BLaER1 (cell line): ENCODE measurements around the gene TSSK1B.
"Not testable (repeated sequence)": the region's sequence is repeated elsewhere in the genome, so short reads cannot be mapped to it uniquely, and the experiment has no call there.

Experiments
- H3K27ac ChIP-seq: shearing (Covaris generic); formaldehyde crosslinking; 2 replicates; pipeline ENCODE4 v1.8.1; 2022
- H3K27me3 ChIP-seq: shearing (Covaris generic); formaldehyde crosslinking; 2 replicates; pipeline ENCODE4 v1.8.1; 2022
- H3K36me3 ChIP-seq: shearing (Covaris generic); formaldehyde crosslinking; 2 replicates; pipeline ENCODE4 v1.8.1; 2022
- H3K4me1 ChIP-seq: shearing (Covaris generic); formaldehyde crosslinking; 2 replicates; pipeline ENCODE4 v1.8.1; 2022
- H3K4me2 ChIP-seq: shearing (Covaris generic); formaldehyde crosslinking; 2 replicates; pipeline ENCODE4 v1.8.1; 2022
- H3K4me3 ChIP-seq: shearing (Covaris generic); formaldehyde crosslinking; 2 replicates; pipeline ENCODE4 v1.8.1; 2022
- H3K9ac ChIP-seq: shearing (Covaris generic); formaldehyde crosslinking; 2 replicates; pipeline ENCODE4 v1.8.1; 2022
- H3K9me3 ChIP-seq: shearing (Covaris generic); formaldehyde crosslinking; 2 replicates; pipeline ENCODE4 v1.8.1; 2022
- H4K20me1 ChIP-seq: shearing (Covaris generic); formaldehyde crosslinking; 2 replicates; pipeline ENCODE4 v1.8.1; 2022
- Cebpa-rat ChIP-seq: shearing (Covaris generic); IDR thresholded peaks from 2 replicates; pipeline ENCODE4 v1.8.1; 2022

TSSK1B gene

GRCh38 chr5:113404269-113404668 lies 30.5 kb downstream of the TSSK1B start:
- no peaks in the 10 kb centered on the region for H3K36me3 ChIP-seq
- no peaks in the 10 kb centered on the region for H4K20me1 ChIP-seq
- H3K4me3 ChIP-seq: no peak overlapping the region
- H3K27ac ChIP-seq: no peak overlapping the region
- no peak overlapping the region for H3K4me2 ChIP-seq
- no peaks in the 10 kb centered on the region for H3K4me1 ChIP-seq
- no peaks in the 10 kb centered on the region for H3K9me3 ChIP-seq
- no peak for TF ChIP-seq Cebpa-rat
- H3K9ac ChIP-seq: no peak overlapping the region
- no peaks in the 10 kb centered on the region for H3K27me3 ChIP-seq

GRCh38 chr5:113397986-113398385 lies 36.8 kb downstream of the TSSK1B start:
- H3K4me3 ChIP-seq: not testable (repeated sequence)

GRCh38 chr5:113397046-113397445 lies 37.7 kb downstream of the TSSK1B start:
- no peak for TF ChIP-seq Cebpa-rat
- Histone ChIP-seq H3K27ac (no peak overlapping the region), H3K4me2 (no peak overlapping the region), H3K36me3 (no peaks in the 10 kb centered on the region), H3K4me1 (no peaks in the 10 kb centered on the region), H3K4me3 (no peak overlapping the region), H3K9ac (no peak overlapping the region), H4K20me1 (no peaks in the 10 kb centered on the region), H3K27me3 (no peaks in the 10 kb centered on the region), H3K9me3 (no peaks in the 10 kb centered on the region)

More at GRCh38 chr5:113397986-113398385, 36.8 kb downstream of the TSSK1B start:
- not testable (repeated sequence) for H3K36me3 ChIP-seq, H3K27me3 ChIP-seq, H3K27ac ChIP-seq, H4K20me1 ChIP-seq, H3K4me2 ChIP-seq, H3K4me1 ChIP-seq, H3K9me3 ChIP-seq, H3K9ac ChIP-seq

- H3K4me1 ChIP-seq: no peaks in the 10 kb centered on the region
- H3K4me3 ChIP-seq: no peak overlapping the region
- no peaks in the 10 kb centered on the region for H3K36me3 ChIP-seq
- no peaks in the 10 kb centered on the region for H4K20me1 ChIP-seq
- TF ChIP-seq Cebpa-rat: no peak
- H3K27me3 ChIP-seq: no peaks in the 10 kb centered on the region
- H3K9me3 ChIP-seq: no peaks in the 10 kb centered on the region
- no peak overlapping the region for H3K9ac ChIP-seq
- H3K4me2 ChIP-seq: no peak overlapping the region
- H3K27ac ChIP-seq: no peak overlapping the region
Observed at GRCh38 chr5:113394658-113395057, 40.1 kb downstream of the TSSK1B start.

- Histone ChIP-seq H3K9ac (no peak overlapping the region), H3K9me3 (no peaks in the 10 kb centered on the region)
- no peak for TF ChIP-seq Cebpa-rat
Observed at GRCh38 chr5:113390224-113390623, 44.6 kb downstream of the TSSK1B start.

GRCh38 chr5:113389116-113389515 lies 45.7 kb downstream of the TSSK1B start:
- TF ChIP-seq Cebpa-rat: no peak
- Histone ChIP-seq H3K4me3 (no peak overlapping the region), H3K9me3 (no peaks in the 10 kb centered on the region), H3K9ac (no peak overlapping the region), H3K27me3 (no peaks in the 10 kb centered on the region), H4K20me1 (no peaks in the 10 kb centered on the region), H3K4me2 (no peak overlapping the region), H3K27ac (no peak overlapping the region), H3K4me1 (0 out of 2 replicates have a peak, but pooled peaks cover 9% of the 10 kb centered on the region), H3K36me3 (no peaks in the 10 kb centered on the region)

More at GRCh38 chr5:113390224-113390623, 44.6 kb downstream of the TSSK1B start:
- Histone ChIP-seq H4K20me1 (no peaks in the 10 kb centered on the region), H3K27ac (no peak overlapping the region), H3K4me1 (no peaks in the 10 kb centered on the region), H3K27me3 (no peaks in the 10 kb centered on the region), H3K4me3 (no peak overlapping the region), H3K36me3 (no peaks in the 10 kb centered on the region), H3K4me2 (no peak overlapping the region)

GRCh38 chr5:113387844-113388243 lies 46.9 kb downstream of the TSSK1B start:
- no peaks in the 10 kb centered on the region for H4K20me1 ChIP-seq
- no peak overlapping the region for H3K27ac ChIP-seq
- H3K36me3 ChIP-seq: no peaks in the 10 kb centered on the region
- H3K27me3 ChIP-seq: no peaks in the 10 kb centered on the region
- no peaks in the 10 kb centered on the region for H3K9me3 ChIP-seq
- TF ChIP-seq Cebpa-rat: no peak
- no peak overlapping the region for H3K4me2 ChIP-seq
- no peak overlapping the region for H3K9ac ChIP-seq
- peaks cover 13% of the 10 kb centered on the region for H3K4me1 ChIP-seq
- H3K4me3 ChIP-seq: no peak overlapping the region

- Histone ChIP-seq H3K9ac (no peak overlapping the region), H3K27me3 (no peaks in the 10 kb centered on the region), H4K20me1 (no peaks in the 10 kb centered on the region), H3K36me3 (no peaks in the 10 kb centered on the region), H3K9me3 (no peaks in the 10 kb centered on the region), H3K4me1 (peaks cover 43% of the 10 kb centered on the region), H3K4me2 (0 out of 2 replicates have a peak overlapping the region, but pooled peaks have one; percentile 23), H3K4me3 (no peak overlapping the region), H3K27ac (no peak overlapping the region)
- no peak for TF ChIP-seq Cebpa-rat
Observed at GRCh38 chr5:113384782-113385285, 50.0 kb downstream of the TSSK1B start.

GRCh38 chr5:113382731-113383130 lies 52.1 kb downstream of the TSSK1B start:
- no peak for TF ChIP-seq Cebpa-rat
- H3K4me3 ChIP-seq: no peak overlapping the region
- no peaks in the 10 kb centered on the region for H3K9me3 ChIP-seq
- peaks cover 10% of the 10 kb centered on the region; the same call in 1 of the 2 replicates for H4K20me1 ChIP-seq
- no peaks in the 10 kb centered on the region for H3K36me3 ChIP-seq
- H3K27ac ChIP-seq: no peak overlapping the region
- no peaks in the 10 kb centered on the region for H3K27me3 ChIP-seq
- peaks cover 64% of the 10 kb centered on the region for H3K4me1 ChIP-seq
- H3K4me2 ChIP-seq: peak overlapping the region; percentile 55
- no peak overlapping the region for H3K9ac ChIP-seq
